T-helper 2 cell treated with Interferon-gamma antibody and Interleukin-4, amounts not matched to agents 5 μg/mL and 100 μg/mL, for 36 hours (primary cell): Measurements from ENCODE around the gene SIRT1.

Experiments
- DNase-seq: peaks from one replicate; pipeline ENCODE4 v3.0.0; 2021; ENCODE audit warnings: low spot score
- H3K27ac Mint-ChIP-seq: one replicate; pipeline ENCODE4 v1.8.0; 2021; ENCODE audit warnings: mild to moderate bottlenecking, mixed read lengths
- H3K27me3 Mint-ChIP-seq: one replicate; pipeline ENCODE4 v1.8.0; 2021; ENCODE audit warnings: low read depth, mixed read lengths
- H3K36me3 Mint-ChIP-seq: one replicate; pipeline ENCODE4 v1.8.0; 2021; ENCODE audit warnings: low read depth, mixed read lengths
- H3K4me1 Mint-ChIP-seq: one replicate; pipeline ENCODE4 v1.8.0; 2021; ENCODE audit warnings: low read depth, mixed read lengths
- H3K4me3 Mint-ChIP-seq: one replicate; pipeline ENCODE4 v1.8.0; 2022; ENCODE audit warnings: mild to moderate bottlenecking, moderate library complexity, mixed read lengths
- H3K9me3 Mint-ChIP-seq: one replicate; pipeline ENCODE4 v1.8.0; 2021; ENCODE audit warnings: mixed read lengths

Gene SIRT1

DNA sequence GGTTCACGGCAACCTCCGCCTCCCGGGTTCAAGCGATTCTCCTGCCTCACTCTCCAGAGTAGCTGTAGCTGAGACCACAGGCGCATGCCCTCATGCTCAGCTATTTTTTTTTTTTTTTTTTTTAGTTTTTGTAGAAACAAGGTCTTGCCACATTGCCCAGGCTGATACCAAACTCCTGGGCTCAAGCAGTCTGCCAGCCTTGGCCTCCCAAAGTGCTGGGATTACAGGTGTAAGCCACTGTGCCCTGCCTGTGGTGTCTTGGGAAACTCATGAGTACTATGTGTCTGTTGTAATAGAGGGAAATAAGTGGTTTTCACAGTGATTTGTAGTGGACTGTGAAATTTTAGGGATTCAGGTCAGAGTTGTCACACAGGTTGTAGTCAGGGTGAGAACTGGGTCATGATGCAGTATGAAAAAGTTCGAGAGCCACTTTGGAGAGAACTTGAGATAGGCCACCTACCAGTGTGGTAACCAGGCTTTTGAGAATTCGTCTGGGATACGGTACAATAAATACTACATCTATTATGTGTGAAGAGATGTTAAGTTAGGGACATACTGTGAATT lies 30.4 kb downstream of the SIRT1 start:
- Mint-ChIP-seq H3K4me1 (peaks cover 4% of the 10 kb centered on the region), H3K27me3 (no peaks in the 10 kb centered on the region), H3K27ac (peak overlapping the region; percentile 41), H3K9me3 (no peaks in the 10 kb centered on the region), H3K36me3 (peaks cover 50% of the 10 kb centered on the region), H3K4me3 (no peak overlapping the region)
- no peak for DNase-seq

DNA sequence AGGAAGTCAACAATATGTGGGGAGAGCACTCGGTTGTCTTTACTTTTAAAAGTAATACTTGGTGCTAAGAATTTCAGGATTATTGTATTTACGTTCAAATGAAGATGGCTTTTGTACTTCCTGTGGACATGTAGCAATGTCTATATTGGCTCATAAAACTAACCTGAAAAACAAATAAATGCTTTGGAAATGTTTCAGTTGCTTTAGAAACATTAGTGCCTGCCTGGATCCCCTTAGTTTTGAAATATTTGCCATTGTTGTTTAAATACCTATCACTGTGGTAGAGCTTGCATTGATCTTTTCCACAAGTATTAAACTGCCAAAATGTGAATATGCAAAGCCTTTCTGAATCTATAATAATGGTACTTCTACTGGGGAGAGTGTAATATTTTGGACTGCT lies 32.7 kb downstream of the SIRT1 start:
- Mint-ChIP-seq H3K27me3 (no peaks in the 10 kb centered on the region), H3K4me1 (peaks cover 4% of the 10 kb centered on the region), H3K36me3 (peaks cover 44% of the 10 kb centered on the region), H3K27ac (no peak overlapping the region), H3K4me3 (no peak overlapping the region), H3K9me3 (no peaks in the 10 kb centered on the region)
- no peak for DNase-seq

GRCh38 chr10:67917679-67918078 lies 33.2 kb downstream of the SIRT1 start:
- Mint-ChIP-seq H3K9me3 (no peaks in the 10 kb centered on the region), H3K36me3 (peaks cover 40% of the 10 kb centered on the region), H3K4me3 (no peak overlapping the region), H3K27me3 (no peaks in the 10 kb centered on the region), H3K27ac (no peak overlapping the region), H3K4me1 (peaks cover 4% of the 10 kb centered on the region)
- DNase-seq: no peak

DNA sequence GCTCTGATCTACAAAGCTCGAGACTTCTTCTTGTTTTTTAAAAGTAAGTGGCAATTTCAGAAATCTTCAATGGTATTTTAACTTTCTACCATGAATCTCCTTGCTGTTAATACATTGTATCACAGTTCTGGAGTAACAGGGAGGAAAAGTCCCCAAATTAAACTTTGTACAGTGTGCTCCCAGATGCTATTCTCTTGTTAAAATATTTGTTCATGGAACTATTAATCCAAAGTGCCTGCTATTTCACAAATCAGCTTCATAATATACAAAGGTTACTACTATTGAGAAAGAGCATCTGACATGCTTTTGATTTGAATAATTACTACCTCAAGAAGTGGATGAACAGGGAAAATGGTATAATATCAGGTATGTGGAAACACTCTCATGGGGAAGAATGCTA lies 36.6 kb downstream of the SIRT1 start:
- Mint-ChIP-seq H3K4me1 (peaks cover 2% of the 10 kb centered on the region), H3K27me3 (no peaks in the 10 kb centered on the region), H3K36me3 (peaks cover 33% of the 10 kb centered on the region), H3K27ac (no peak overlapping the region), H3K4me3 (no peak overlapping the region), H3K9me3 (no peaks in the 10 kb centered on the region)
- no peak for DNase-seq

- no peak for DNase-seq
- Mint-ChIP-seq H3K27ac (no peak overlapping the region), H3K4me3 (no peak overlapping the region), H3K36me3 (peaks cover 24% of the 10 kb centered on the region), H3K4me1 (no peaks in the 10 kb centered on the region), H3K27me3 (no peaks in the 10 kb centered on the region), H3K9me3 (no peaks in the 10 kb centered on the region)
Measured at GRCh38 chr10:67923551-67923950, 39.1 kb downstream of the SIRT1 start.

DNA sequence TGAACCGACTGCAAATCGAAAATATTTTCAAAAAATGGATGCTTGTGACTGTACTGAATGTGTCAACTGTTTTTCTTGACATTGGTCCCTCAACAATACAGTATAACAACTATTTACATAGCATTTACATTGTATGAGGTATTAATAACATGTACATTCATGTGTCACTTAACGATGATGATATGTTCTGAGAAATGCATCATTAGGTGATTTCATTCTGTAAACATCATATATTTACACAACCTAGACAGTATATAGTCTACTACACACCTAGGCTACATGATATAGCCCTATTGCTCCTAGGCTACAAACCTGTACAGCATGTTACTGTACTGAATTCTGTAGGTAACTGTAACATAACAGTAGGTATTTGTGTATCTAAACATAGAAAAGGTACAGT lies 39.7 kb downstream of the SIRT1 start:
- Mint-ChIP-seq H3K9me3 (no peaks in the 10 kb centered on the region), H3K27me3 (no peaks in the 10 kb centered on the region), H3K4me3 (no peak overlapping the region), H3K27ac (no peak overlapping the region), H3K36me3 (peaks cover 23% of the 10 kb centered on the region), H3K4me1 (no peaks in the 10 kb centered on the region)
- no peak for DNase-seq

GRCh38 chr10:67925449-67926005 lies 41.1 kb downstream of the SIRT1 start:
- H3K9me3 Mint-ChIP-seq: no peaks in the 10 kb centered on the region
- H3K36me3 Mint-ChIP-seq: peaks cover 16% of the 10 kb centered on the region
- H3K27me3 Mint-ChIP-seq: no peaks in the 10 kb centered on the region
- no peak for DNase-seq
- H3K4me3 Mint-ChIP-seq: no peak overlapping the region
- H3K27ac Mint-ChIP-seq: no peak overlapping the region
- no peaks in the 10 kb centered on the region for H3K4me1 Mint-ChIP-seq

DNA sequence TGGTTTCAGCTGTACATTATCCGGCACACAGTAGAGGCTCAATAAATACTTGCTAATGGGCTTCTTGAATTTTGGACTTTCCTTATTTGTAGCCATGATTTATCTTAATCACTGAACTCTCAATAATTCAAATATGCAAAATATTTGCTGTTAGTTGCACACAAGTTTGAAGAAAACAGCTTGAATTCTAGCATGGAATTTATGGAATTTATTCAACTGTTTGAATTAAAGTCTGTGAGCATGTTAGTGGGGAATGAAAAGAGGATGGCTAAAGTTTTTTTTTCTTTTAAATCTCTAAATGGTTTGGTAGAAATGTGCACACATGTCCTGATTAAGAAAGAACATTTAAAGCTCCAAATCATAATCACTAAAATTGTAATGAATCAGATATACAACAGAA lies 42.5 kb downstream of the SIRT1 start:
- H3K4me3 Mint-ChIP-seq: no peak overlapping the region
- no peaks in the 10 kb centered on the region for H3K27me3 Mint-ChIP-seq
- H3K4me1 Mint-ChIP-seq: no peaks in the 10 kb centered on the region
- no peak overlapping the region for H3K27ac Mint-ChIP-seq
- no peak for DNase-seq
- no peaks in the 10 kb centered on the region for H3K9me3 Mint-ChIP-seq
- H3K36me3 Mint-ChIP-seq: peaks cover 24% of the 10 kb centered on the region

DNA sequence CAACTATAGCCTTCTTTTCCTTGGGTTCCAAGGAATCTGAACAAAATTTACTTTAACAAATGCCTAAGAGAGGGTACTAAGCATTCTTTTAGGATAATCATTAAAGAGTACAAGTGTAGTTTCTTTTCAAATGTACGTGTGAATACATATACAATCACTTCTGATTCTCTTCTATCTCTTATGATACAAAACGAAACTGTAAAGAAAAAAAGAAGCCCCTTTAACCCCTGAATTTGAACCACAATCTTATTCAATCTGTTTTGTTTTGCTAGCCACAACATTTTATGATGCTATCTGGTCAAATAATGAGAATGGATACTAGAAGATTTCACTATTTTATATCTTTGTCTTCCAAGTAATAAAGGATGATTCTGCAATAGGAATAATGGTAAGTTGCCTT lies 48.7 kb downstream of the SIRT1 start:
- no peaks in the 10 kb centered on the region for H3K27me3 Mint-ChIP-seq
- H3K9me3 Mint-ChIP-seq: no peaks in the 10 kb centered on the region
- H3K4me3 Mint-ChIP-seq: no peak overlapping the region
- H3K4me1 Mint-ChIP-seq: no peaks in the 10 kb centered on the region
- no peak overlapping the region for H3K27ac Mint-ChIP-seq
- no peak for DNase-seq
- H3K36me3 Mint-ChIP-seq: peaks cover 27% of the 10 kb centered on the region

- Mint-ChIP-seq H3K36me3 (peaks cover 29% of the 10 kb centered on the region), H3K27ac (no peak overlapping the region), H3K4me3 (no peak overlapping the region), H3K27me3 (no peaks in the 10 kb centered on the region), H3K4me1 (peaks cover 2% of the 10 kb centered on the region), H3K9me3 (no peaks in the 10 kb centered on the region)
- no peak for DNase-seq
Measured at GRCh38 chr10:67934336-67934735, 49.9 kb downstream of the SIRT1 start.

GRCh38 chr10:67935223-67935622 lies 50.8 kb downstream of the SIRT1 start:
- no peaks in the 10 kb centered on the region for H3K9me3 Mint-ChIP-seq
- H3K27ac Mint-ChIP-seq: no peak overlapping the region
- H3K4me3 Mint-ChIP-seq: no peak overlapping the region

GRCh38 chr10:67936416-67936815 lies 52.0 kb downstream of the SIRT1 start:
- H3K36me3 Mint-ChIP-seq: peaks cover 27% of the 10 kb centered on the region
- no peak overlapping the region for H3K4me3 Mint-ChIP-seq
- DNase-seq: no peak
- H3K4me1 Mint-ChIP-seq: peaks cover 2% of the 10 kb centered on the region
- H3K27ac Mint-ChIP-seq: no peak overlapping the region
- no peaks in the 10 kb centered on the region for H3K9me3 Mint-ChIP-seq
- no peaks in the 10 kb centered on the region for H3K27me3 Mint-ChIP-seq

More at GRCh38 chr10:67935223-67935622, 50.8 kb downstream of the SIRT1 start:
- no peaks in the 10 kb centered on the region for H3K27me3 Mint-ChIP-seq
- no peak for DNase-seq
- peaks cover 30% of the 10 kb centered on the region for H3K36me3 Mint-ChIP-seq
- H3K4me1 Mint-ChIP-seq: peaks cover 2% of the 10 kb centered on the region

- no peaks in the 10 kb centered on the region for H3K27me3 Mint-ChIP-seq
- H3K36me3 Mint-ChIP-seq: peaks cover 47% of the 10 kb centered on the region
- H3K9me3 Mint-ChIP-seq: peaks cover 17% of the 10 kb centered on the region
- H3K27ac Mint-ChIP-seq: no peak overlapping the region
- peaks cover under 1% of the 10 kb centered on the region for H3K4me1 Mint-ChIP-seq
- no peak overlapping the region for H3K4me3 Mint-ChIP-seq
- no peak for DNase-seq
Measured at GRCh38 chr10:67943917-67944316, 59.5 kb downstream of the SIRT1 start.

GRCh38 chr10:67955614-67956013 lies 71.2 kb downstream of the SIRT1 start:
- Mint-ChIP-seq H3K27ac (no peak overlapping the region), H3K27me3 (no peaks in the 10 kb centered on the region), H3K4me1 (no peaks in the 10 kb centered on the region), H3K36me3 (peaks cover 20% of the 10 kb centered on the region), H3K4me3 (no peak overlapping the region), H3K9me3 (no peaks in the 10 kb centered on the region)
- no peak for DNase-seq

DNA sequence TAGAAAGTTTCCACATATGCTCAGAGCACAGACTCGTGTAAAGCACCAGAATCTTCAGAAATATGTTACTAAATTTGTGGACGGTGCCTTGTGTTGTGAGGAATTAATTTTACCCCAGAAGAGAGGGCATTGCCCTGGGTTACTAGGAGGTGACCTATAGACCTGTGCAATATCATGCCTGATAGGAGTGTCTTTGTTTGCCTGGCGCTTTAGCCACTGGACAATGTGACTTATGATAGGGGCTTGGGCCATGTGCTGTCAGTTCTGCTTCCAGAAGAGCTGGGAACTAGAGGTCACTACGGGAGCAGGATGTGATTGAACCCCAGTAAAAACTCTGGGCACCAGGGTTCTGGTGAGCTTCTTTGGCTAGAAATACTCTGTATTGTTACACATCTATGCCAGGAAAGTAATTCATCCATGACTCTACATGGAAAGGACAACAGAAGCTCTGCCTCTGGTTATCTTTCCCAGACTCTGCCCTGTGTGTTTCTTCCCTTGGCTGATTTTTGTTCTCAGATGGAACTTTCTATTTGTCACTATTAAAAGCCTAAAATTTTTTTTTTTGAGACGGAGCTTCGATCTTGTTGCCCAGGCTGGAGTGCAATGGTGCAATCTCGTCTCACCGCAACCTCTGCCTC lies 75.5 kb downstream of the SIRT1 start:
- H3K27me3 Mint-ChIP-seq: no peaks in the 10 kb centered on the region
- H3K4me3 Mint-ChIP-seq: no peak overlapping the region
- H3K27ac Mint-ChIP-seq: no peak overlapping the region
- H3K36me3 Mint-ChIP-seq: peaks cover 12% of the 10 kb centered on the region
- H3K9me3 Mint-ChIP-seq: no peaks in the 10 kb centered on the region
- no peak for DNase-seq
- no peaks in the 10 kb centered on the region for H3K4me1 Mint-ChIP-seq
